SK-N-SH (cell line): Measurements from ENCODE around the gene MTAP. TPM values are rescaled to one million over a fixed set of nuclear protein-coding genes. Genes with fewer than 3 reads are reported as not detected.

Experiments
- CTCF ChIA-PET: fragments of 300-600, 350-600 bp; formaldehyde crosslinking; extraction: SDS; loops from one replicate; lab custom pipeline; 2021; lab: Yijun Ruan, JAX
- POLR2A ChIA-PET: fragments of 350-600 bp; sonication (Branson Sonifier 250); formaldehyde crosslinking; extraction: SDS; loops from one replicate; lab custom pipeline; 2020; ENCODE audit warnings: antibody characterized with exemption, inconsistent platforms; lab: Yijun Ruan, JAX
- DNase-seq: peaks from one replicate; pipeline ENCODE4 v3.0.0; 2012
- H2AFZ ChIP-seq: fragments of 200-600 bp; sonication (generic); 2 replicates; pipeline ENCODE4 v1.8.1; 2016; ENCODE audit warnings: antibody characterized with exemption, mild to moderate bottlenecking, low read depth
- H3F3A ChIP-seq: fragments of 200-600 bp; sonication (generic); replicated peaks from 2 replicates; pipeline ENCODE3; 2016; ENCODE audit warnings: antibody characterized with exemption, mild to moderate bottlenecking; ENCODE audit not compliant: insufficient read depth
- H3K27ac ChIP-seq, 2 experiments: fragments of 200-500 bp in 1 of 2; fragments of 200-600 bp in 1 of 2; sonication (Bioruptor generic) in 1 of 2; sonication (generic), shearing (Covaris generic) in 1 of 2; 2 replicates each; pipeline versions ENCODE4 v1.5.1 to v1.6.1; 2014 to 2016; ENCODE audit warnings: low read depth in 2 of 2, inconsistent platforms in 1 of 2, low read length in 1 of 2, mild to moderate bottlenecking in 1 of 2, mixed read lengths in 1 of 2
- H3K27me3 ChIP-seq: fragments of 200-600 bp; sonication (generic), shearing (Covaris generic); 2 replicates; pipeline ENCODE4 v1.6.1; 2016; ENCODE audit warnings: mixed run types; ENCODE audit not compliant: insufficient read depth
- H3K36me3 ChIP-seq, 2 experiments: fragments of 200-500 bp in 1 of 2; fragments of 200-600 bp in 1 of 2; sonication (Bioruptor generic) in 1 of 2; sonication (generic) in 1 of 2; replicated peaks in 1 of 2; 2 replicates each; pipeline versions ENCODE3 to v1.5.1; 2014 to 2016; ENCODE audit warnings: low read length in 1 of 2, mild to moderate bottlenecking in 1 of 2; ENCODE audit not compliant: insufficient read depth in 2 of 2, control insufficient read depth in 1 of 2
- H3K4me1 ChIP-seq, 2 experiments: fragments of 200-500 bp in 1 of 2; fragments of 200-600 bp in 1 of 2; sonication (Bioruptor generic) in 1 of 2; sonication (generic), shearing (Covaris generic) in 1 of 2; 2 replicates each; pipeline versions ENCODE4 v1.5.1 to v1.6.1; 2014 to 2016; ENCODE audit warnings: low read depth in 1 of 2, low read length in 1 of 2, mixed run types in 1 of 2; ENCODE audit not compliant: insufficient read depth in 2 of 2, control insufficient read depth in 1 of 2
- H3K4me2 ChIP-seq: fragments of 200-600 bp; sonication (generic), shearing (Covaris generic); 2 replicates; pipeline ENCODE4 v1.6.1; 2017; ENCODE audit warnings: mixed run types
- H3K4me3 ChIP-seq, 2 experiments: fragments of 200-500 bp in 1 of 2; fragments of 200-600 bp in 1 of 2; sonication (Bioruptor generic) in 1 of 2; sonication (generic), shearing (Covaris generic) in 1 of 2; 2 replicates each; pipeline versions ENCODE4 v1.5.1 to v1.8.1; 2014 to 2016; ENCODE audit warnings: low read depth in 2 of 2, inconsistent platforms in 1 of 2, low read length in 1 of 2, mild to moderate bottlenecking in 1 of 2, mixed read lengths in 1 of 2, moderate library complexity in 1 of 2
- H3K79me2 ChIP-seq: fragments of 200-600 bp; sonication (generic); 2 replicates; pipeline ENCODE4 v1.8.1; 2017; ENCODE audit warnings: mild to moderate bottlenecking; ENCODE audit not compliant: insufficient read depth
- H3K9ac ChIP-seq: fragments of 200-600 bp; sonication (generic); 2 replicates; pipeline ENCODE4 v1.6.1; 2017; ENCODE audit warnings: mixed run types
- H3K9me2 ChIP-seq: fragments of 200-600 bp; sonication (generic); 2 replicates; pipeline ENCODE4 v1.6.1; 2017; ENCODE audit warnings: mixed run types
- H3K9me3 ChIP-seq: fragments of 200-600 bp; sonication (generic); 2 replicates; pipeline ENCODE4 v1.6.1; 2017; ENCODE audit warnings: mixed run types, mild to moderate bottlenecking, moderate library complexity
- H4K20me1 ChIP-seq: fragments of 200-600 bp; sonication (generic); 2 replicates; pipeline ENCODE4 v1.6.1; 2017; ENCODE audit warnings: mild to moderate bottlenecking, mixed run types; ENCODE audit not compliant: insufficient read depth
- CTCF ChIP-seq: fragments of 200-600 bp; sonication (generic); IDR thresholded peaks from 2 replicates; pipeline ENCODE4 v1.6.1; 2017; ENCODE audit warnings: antibody characterized with exemption, mild to moderate bottlenecking, moderate library complexity
- ELF1 ChIP-seq: IDR thresholded peaks from 2 replicates; pipeline ENCODE4 v1.4.0; 2012
- FOSL2 ChIP-seq: IDR thresholded peaks from 2 replicates; pipeline ENCODE4 v1.4.0; 2012; ENCODE audit warnings: low read depth, mild to moderate bottlenecking, moderate library complexity, borderline replicate concordance
- GABPA ChIP-seq: IDR thresholded peaks from 2 replicates; pipeline ENCODE4 v1.4.0; 2012; ENCODE audit warnings: low read depth, mild to moderate bottlenecking
- MEF2A ChIP-seq: IDR thresholded peaks from 2 replicates; pipeline ENCODE4 v1.4.0; 2012; ENCODE audit warnings: low read depth, borderline replicate concordance
- NRF1 ChIP-seq: IDR thresholded peaks from 2 replicates; pipeline ENCODE4 v1.6.1; 2012; ENCODE audit warnings: low read depth, mild to moderate bottlenecking, low read length
- POLR2AphosphoS5 ChIP-seq: IDR thresholded peaks from 2 replicates; pipeline ENCODE4 v1.6.1; 2012; ENCODE audit warnings: low read depth, low read length
- RFX5 ChIP-seq: IDR thresholded peaks from 2 replicates; pipeline ENCODE4 v1.6.1; 2012; ENCODE audit warnings: mild to moderate bottlenecking, improper control_type of control experiment, low read length
- SMC3 ChIP-seq: IDR thresholded peaks from 2 replicates; pipeline ENCODE4 v1.6.1; 2012; ENCODE audit warnings: low read depth, low read length, improper control_type of control experiment
- YY1 ChIP-seq: IDR thresholded peaks from 2 replicates; pipeline ENCODE4 v1.4.0; 2012; ENCODE audit warnings: low read depth, mild to moderate bottlenecking
- ZBTB33 ChIP-seq: IDR thresholded peaks from 2 replicates; pipeline ENCODE4 v1.4.0; 2012; ENCODE audit warnings: low read depth, borderline replicate concordance
- WGBS: methylation state at CpG from one replicate; pipeline ENCODE4 v1.1.6; 2017; ENCODE audit warnings: low lambda C conversion rate; 5-methylcytosine and 5-hydroxymethylcytosine counted together
- polyA plus RNA-seq, 3 experiments: library from polyadenylated mRNA; depleted of rRNA; stranded (reverse); fragments of >200 nt; gene quantifications; 2 replicates each; pipeline ENCODE4 v1.2.3, GENCODE V29; 2012

Gene MTAP
- polyA plus RNA-seq, 1 of the 3 experiments (the other 2 are of a cell fraction), result 9.8 TPM

GRCh38 chr9:21904776-21905175 is 102.3 kb downstream of the MTAP start:
- no peaks in the 10 kb centered on the region for H3K79me2 ChIP-seq
- H3K36me3 ChIP-seq, result peaks cover 0 to 15% of the 10 kb centered on the region in 2 experiments
- no peak overlapping the region for H3K4me3 ChIP-seq
- POLR2A ChIA-PET, result no interaction called here
- CTCF ChIA-PET, result interaction anchor here (1.1 kb wide), 1 partner anchor 11 kb away, joined by 3 read pairs; no protein-coding TSS in a partner anchor
- no peaks in the 10 kb centered on the region for H3F3A ChIP-seq
- no peaks in the 10 kb centered on the region for H4K20me1 ChIP-seq
- peak; percentile 21; the same call in 1 of the 2 replicates for TF ChIP-seq CTCF
- no peak for TF ChIP-seq NRF1
- TF ChIP-seq SMC3, result no peak
- TF ChIP-seq GABPA, result no peak
- no peaks in the 10 kb centered on the region for H3K27me3 ChIP-seq
- 86% methylated on average over 3 of the region's 3 CpGs for WGBS
- peaks cover 8% of the 10 kb centered on the region for H3K9me3 ChIP-seq
- no peak overlapping the region for H3K9ac ChIP-seq
- H3K4me2 ChIP-seq, result no peak overlapping the region
- H3K9me2 ChIP-seq, result no peaks in the 10 kb centered on the region
- H3K4me1 ChIP-seq, result no peaks in the 10 kb centered on the region
- peak overlapping the region in 1 of 2 experiments; percentile 0; a peak in 1 of 4 replicates for H3K27ac ChIP-seq
- no peak overlapping the region for H2AFZ ChIP-seq
- no peak for DNase-seq

- CTCF ChIA-PET, result no interaction called here
- H3K9ac ChIP-seq, result no peak overlapping the region
- H3K4me3 ChIP-seq, result no peak overlapping the region
- H3K36me3 ChIP-seq, result peaks cover 0 to 15% of the 10 kb centered on the region in 2 experiments
- H3K9me3 ChIP-seq, result peaks cover 3% of the 10 kb centered on the region; the same call in 1 of the 2 replicates
- no peaks in the 10 kb centered on the region for H3K27me3 ChIP-seq
- H4K20me1 ChIP-seq, result no peaks in the 10 kb centered on the region
- no peak overlapping the region for H3K4me2 ChIP-seq
- H3K79me2 ChIP-seq, result no peaks in the 10 kb centered on the region
- H3K27ac ChIP-seq, result no peak overlapping the region
- TF ChIP-seq RFX5 (no peak), YY1 (no peak)
- H2AFZ ChIP-seq, result no peak overlapping the region
- 79% methylated on average over 4 of the region's 4 CpGs for WGBS
- no peak for DNase-seq
- no peaks in the 10 kb centered on the region for H3F3A ChIP-seq
- H3K4me1 ChIP-seq, result no peaks in the 10 kb centered on the region
- POLR2A ChIA-PET, result no interaction called here
- H3K9me2 ChIP-seq, result no peaks in the 10 kb centered on the region
Measured at GRCh38 chr9:21906213-21906612, 103.8 kb downstream of the MTAP start.

- POLR2A ChIA-PET, result no interaction called here
Measured at GRCh38 chr9:21906881-21907280, 104.4 kb downstream of the MTAP start.

More at GRCh38 chr9:21906881-21907280, 104.4 kb downstream of the MTAP start:
- H3K9ac ChIP-seq, result no peak overlapping the region
- H3K9me2 ChIP-seq, result no peaks in the 10 kb centered on the region
- CTCF ChIA-PET, result no interaction called here
- H3K79me2 ChIP-seq, result no peaks in the 10 kb centered on the region
- H4K20me1 ChIP-seq, result no peaks in the 10 kb centered on the region
- H3K27me3 ChIP-seq, result no peaks in the 10 kb centered on the region
- H3K4me3 ChIP-seq, result no peak overlapping the region
- no peak overlapping the region for H2AFZ ChIP-seq
- H3K36me3 ChIP-seq, result peaks cover 0 to 15% of the 10 kb centered on the region in 2 experiments
- DNase-seq, result no peak
- TF ChIP-seq FOSL2 (no peak), POLR2AphosphoS5 (no peak), MEF2A (no peak), ZBTB33 (no peak), ELF1 (no peak), YY1 (no peak)
- 100% methylated on average over 3 of the region's 3 CpGs for WGBS
- no peaks in the 10 kb centered on the region for H3F3A ChIP-seq
- no peak overlapping the region for H3K27ac ChIP-seq
- peaks cover 3% of the 10 kb centered on the region; the same call in 1 of the 2 replicates for H3K9me3 ChIP-seq
- no peaks in the 10 kb centered on the region for H3K4me1 ChIP-seq
- H3K4me2 ChIP-seq, result no peak overlapping the region
